ENCODE data around the gene TGFBR3.

- TF ChIP-seq CTCF (IDR thresholded peaks at IDR 0.05; ENCODE audit: insufficient read depth, low read length, poor library complexity, severe bottlenecking) (no peak), EZH2phosphoT487 (conservative IDR thresholded peaks at IDR 0.05; ENCODE audit: low read length) (no peak)
Measured at GRCh38 chr1:91833946-91834345, 52.0 kb downstream of the TGFBR3 start.
